ENCODE measurements around the gene OR5AU1. TPM values are rescaled to one million over a fixed set of nuclear protein-coding genes. Genes with fewer than 3 reads are reported as not detected.

OR5AU1 gene
- total RNA-seq (not detected), polyA plus RNA-seq (ENCODE audit: insufficient read depth in 1 of 8, insufficient read length in 8 of 8, low replicate concordance in 1 of 8) (under 1 TPM in 6 of 8 donors, not detected in 2; 0.01 to 0.06 (median 0.03) TPM)
- long read RNA-seq, donor 1: 0 reads
- long read RNA-seq, donor 2: 0 reads
- long read RNA-seq, donor 3: 0 reads
- long read RNA-seq, donor 4: 0 reads
- long read RNA-seq, donor 5: 0 reads
- long read RNA-seq, donor 6: 0 reads
- long read RNA-seq, donor 7: 0 reads
- long read RNA-seq, donor 8: 0 reads
- long read RNA-seq, donor 9: 0 reads
- long read RNA-seq, donor 10: 0 reads
- long read RNA-seq, donor 11: 0 reads

GRCh38 chr14:21155963-21156362 is at the start of gene OR5AU1:
OR5AU1 (minus strand) TSS chr14:21156063; CDS start chr14:21155872, 191 bp downstream.
- no peaks in the 10 kb centered on the region for H3K27me3 ChIP-seq (ENCODE audit: control insufficient read depth, insufficient read depth, low read length)
- H3K9me3 ChIP-seq (replicated peaks; ENCODE audit: control insufficient read depth, low read depth, low read length): no peaks in the 10 kb centered on the region
- no peak within 1 kb of the TSS for H3K27ac ChIP-seq (ENCODE audit: low read length)
- no peak within 1 kb of the TSS for H3K4me3 ChIP-seq (ENCODE audit: low read length)
- no peak for DNase-seq
- H3K36me3 ChIP-seq (ENCODE audit: control insufficient read depth, insufficient read depth, low read length): no peaks in the 10 kb centered on the region
- H3K4me1 ChIP-seq (ENCODE audit: control insufficient read depth, insufficient read depth, low read length): no peaks in the 10 kb centered on the region

- no peak overlapping the region for H3K4me3 ChIP-seq (ENCODE audit: low read length)
- peaks cover 60% of the 10 kb centered on the region for H3K36me3 ChIP-seq (ENCODE audit: control insufficient read depth, insufficient read depth, low read length)
- no peaks in the 10 kb centered on the region for H3K27me3 ChIP-seq (ENCODE audit: control insufficient read depth, insufficient read depth, low read length)
- no peaks in the 10 kb centered on the region for H3K4me1 ChIP-seq (ENCODE audit: control insufficient read depth, insufficient read depth, low read length)
- H3K27ac ChIP-seq (ENCODE audit: low read length): no peak overlapping the region
- no CpG with 5 or more reads among the region's 4 CpGs for WGBS (ENCODE audit: insufficient coverage)
- no peak for DNase-seq
- no peaks in the 10 kb centered on the region for H3K9me3 ChIP-seq (replicated peaks; ENCODE audit: control insufficient read depth, low read depth, low read length)
These were observed 49.3 kb upstream of the OR5AU1 start for GRCh38 chr14:21205026-21205677.

GRCh38 chr14:21204167-21205025 is 48.5 kb upstream of the OR5AU1 start:
- no peaks in the 10 kb centered on the region for H3K4me1 ChIP-seq (ENCODE audit: control insufficient read depth, insufficient read depth, low read length)
- DNase-seq: no peak
- 80% methylated on average over 5 of the region's 8 CpGs for WGBS (ENCODE audit: insufficient coverage)
- no peak overlapping the region for H3K27ac ChIP-seq (ENCODE audit: low read length)
- H3K4me3 ChIP-seq (ENCODE audit: low read length): no peak overlapping the region
- H3K27me3 ChIP-seq (ENCODE audit: control insufficient read depth, insufficient read depth, low read length): no peaks in the 10 kb centered on the region
- peaks cover 55% of the 10 kb centered on the region for H3K36me3 ChIP-seq (ENCODE audit: control insufficient read depth, insufficient read depth, low read length)
- no peaks in the 10 kb centered on the region for H3K9me3 ChIP-seq (replicated peaks; ENCODE audit: control insufficient read depth, low read depth, low read length)

GRCh38 chr14:21203470-21204166 is 47.8 kb upstream of the OR5AU1 start:
- H3K27ac ChIP-seq (ENCODE audit: low read length): no peak overlapping the region
- no peaks in the 10 kb centered on the region for H3K27me3 ChIP-seq (ENCODE audit: control insufficient read depth, insufficient read depth, low read length)
- no peaks in the 10 kb centered on the region for H3K9me3 ChIP-seq (replicated peaks; ENCODE audit: control insufficient read depth, low read depth, low read length)
- 20% methylated on average over 2 of the region's 8 CpGs for WGBS (ENCODE audit: insufficient coverage)
- no peak overlapping the region for H3K4me3 ChIP-seq (ENCODE audit: low read length)
- H3K36me3 ChIP-seq (ENCODE audit: control insufficient read depth, insufficient read depth, low read length): peaks cover 48% of the 10 kb centered on the region
- H3K4me1 ChIP-seq (ENCODE audit: control insufficient read depth, insufficient read depth, low read length): no peaks in the 10 kb centered on the region
- no peak for DNase-seq

GRCh38 chr14:21202463-21203358 is 46.8 kb upstream of the OR5AU1 start:
- 90% methylated on average over 2 of the region's 4 CpGs for WGBS (ENCODE audit: insufficient coverage)
- no peak for DNase-seq
- peaks cover 45% of the 10 kb centered on the region for H3K36me3 ChIP-seq (ENCODE audit: control insufficient read depth, insufficient read depth, low read length)
- H3K4me1 ChIP-seq (ENCODE audit: control insufficient read depth, insufficient read depth, low read length): no peaks in the 10 kb centered on the region
- H3K4me3 ChIP-seq (ENCODE audit: low read length): no peak overlapping the region
- H3K9me3 ChIP-seq (replicated peaks; ENCODE audit: control insufficient read depth, low read depth, low read length): peaks cover 2% of the 10 kb centered on the region
- H3K27ac ChIP-seq (ENCODE audit: low read length): no peak overlapping the region
- H3K27me3 ChIP-seq (ENCODE audit: control insufficient read depth, insufficient read depth, low read length): no peaks in the 10 kb centered on the region

GRCh38 chr14:21201732-21202462 is 46.0 kb upstream of the OR5AU1 start:
- H3K27ac ChIP-seq (ENCODE audit: low read length): no peak overlapping the region
- H3K9me3 ChIP-seq (replicated peaks; ENCODE audit: control insufficient read depth, low read depth, low read length): peaks cover 9% of the 10 kb centered on the region
- H3K27me3 ChIP-seq (ENCODE audit: control insufficient read depth, insufficient read depth, low read length): no peaks in the 10 kb centered on the region
- DNase-seq: no peak
- no peaks in the 10 kb centered on the region for H3K4me1 ChIP-seq (ENCODE audit: control insufficient read depth, insufficient read depth, low read length)
- WGBS (ENCODE audit: insufficient coverage): 87% methylated on average over 4 of the region's 12 CpGs
- H3K36me3 ChIP-seq (ENCODE audit: control insufficient read depth, insufficient read depth, low read length): peaks cover 42% of the 10 kb centered on the region
- no peak overlapping the region for H3K4me3 ChIP-seq (ENCODE audit: low read length)

GRCh38 chr14:21200752-21201461 is 45.0 kb upstream of the OR5AU1 start:
- WGBS (ENCODE audit: insufficient coverage): 95% methylated on average over 2 of the region's 5 CpGs
- H3K4me3 ChIP-seq (ENCODE audit: low read length): no peak overlapping the region
- peaks cover 11% of the 10 kb centered on the region for H3K9me3 ChIP-seq (replicated peaks; ENCODE audit: control insufficient read depth, low read depth, low read length)
- no peak overlapping the region for H3K27ac ChIP-seq (ENCODE audit: low read length)
- no peaks in the 10 kb centered on the region for H3K27me3 ChIP-seq (ENCODE audit: control insufficient read depth, insufficient read depth, low read length)
- H3K4me1 ChIP-seq (ENCODE audit: control insufficient read depth, insufficient read depth, low read length): no peaks in the 10 kb centered on the region
- no peak for DNase-seq
- H3K36me3 ChIP-seq (ENCODE audit: control insufficient read depth, insufficient read depth, low read length): peaks cover 32% of the 10 kb centered on the region

GRCh38 chr14:21199611-21200560 is 44.0 kb upstream of the OR5AU1 start:
- Histone ChIP-seq H3K4me1 (ENCODE audit: control insufficient read depth, insufficient read depth, low read length) (no peaks in the 10 kb centered on the region), H3K36me3 (ENCODE audit: control insufficient read depth, insufficient read depth, low read length) (peaks cover 23% of the 10 kb centered on the region), H3K27me3 (ENCODE audit: control insufficient read depth, insufficient read depth, low read length) (no peaks in the 10 kb centered on the region), H3K9me3 (replicated peaks; ENCODE audit: control insufficient read depth, low read depth, low read length) (peaks cover 11% of the 10 kb centered on the region), H3K27ac (ENCODE audit: low read length) (no peak overlapping the region), H3K4me3 (ENCODE audit: low read length) (no peak overlapping the region)
- DNase-seq: no peak
- WGBS (ENCODE audit: insufficient coverage): no CpG with 5 or more reads among the region's 3 CpGs

Data from muscle of leg (tissue), 16 donors.